NOMO-1 (cell line): ENCODE measurements around the gene MED15.
"Not testable (repeated sequence)": the region's sequence is repeated elsewhere in the genome, so short reads cannot be mapped to it uniquely, and the experiment has no call there.

ENCODE experiments used
- DNase-seq, 2 experiments: peaks; one replicate each; lab custom pipeline; 2025; ENCODE audit not compliant: unreplicated experiment in 2 of 2; lab: John Stamatoyannopoulos, UW

MED15 gene

GRCh38 chr22:20483771-20484170 is 23.6 kb upstream of the MED15 start:
- no peak for DNase-seq

- no peak for DNase-seq
These were observed 22.3 kb upstream of the MED15 start for GRCh38 chr22:20484948-20485683.

- DNase-seq = no peak
These were observed 21.2 kb upstream of the MED15 start for GRCh38 chr22:20486229-20486628.

- DNase-seq = no peak
These were observed 19.7 kb upstream of the MED15 start for GRCh38 chr22:20487715-20488114.

- no peak for DNase-seq
These were observed 18.5 kb upstream of the MED15 start for GRCh38 chr22:20488946-20489345.

GRCh38 chr22:20490183-20490940 is 17.0 kb upstream of the MED15 start:
- DNase-seq = no peak

- DNase-seq = no peak
These were observed 16.5 kb upstream of the MED15 start for GRCh38 chr22:20490941-20491307.

GRCh38 chr22:20491346-20491745 is 16.1 kb upstream of the MED15 start:
- DNase-seq = no peak

GRCh38 chr22:20494978-20495860 is 12.2 kb upstream of the MED15 start, which contains the start of gene KLHL22:
KLHL22 (minus strand) TSS chr22:20495795; CDS start chr22:20489211, 6,584 bp downstream.
- peak; percentile 35 to 41 for DNase-seq

GRCh38 chr22:20495861-20496681 is 11.3 kb upstream of the MED15 start:
- DNase-seq = peak; percentile 89 to 92

- no peak for DNase-seq
These were observed 10.0 kb upstream of the MED15 start for GRCh38 chr22:20497426-20497825.

- no peak for DNase-seq
These were observed 8.5 kb upstream of the MED15 start for GRCh38 chr22:20498913-20499312.

- no peak for DNase-seq
These were observed 7.6 kb upstream of the MED15 start for GRCh38 chr22:20499769-20500168.

GRCh38 chr22:20503816-20504215 is 3.6 kb upstream of the MED15 start:
- no peak for DNase-seq

- DNase-seq = not testable (repeated sequence)
These were observed 3.0 kb upstream of the MED15 start for GRCh38 chr22:20504293-20504922.

GRCh38 chr22:20506543-20507252 is 712 bp upstream of the MED15 start:
- DNase-seq = no peak

GRCh38 chr22:20508067-20508755 is 801 bp downstream of the MED15 start:
- DNase-seq = not testable (repeated sequence)

- DNase-seq = peak in 1 of 2 experiments; percentile 2
These were observed 1.4 kb downstream of the MED15 start for GRCh38 chr22:20508815-20509271.
